ENCODE data around the gene FRMPD1.

FRMPD1 gene

DNA sequence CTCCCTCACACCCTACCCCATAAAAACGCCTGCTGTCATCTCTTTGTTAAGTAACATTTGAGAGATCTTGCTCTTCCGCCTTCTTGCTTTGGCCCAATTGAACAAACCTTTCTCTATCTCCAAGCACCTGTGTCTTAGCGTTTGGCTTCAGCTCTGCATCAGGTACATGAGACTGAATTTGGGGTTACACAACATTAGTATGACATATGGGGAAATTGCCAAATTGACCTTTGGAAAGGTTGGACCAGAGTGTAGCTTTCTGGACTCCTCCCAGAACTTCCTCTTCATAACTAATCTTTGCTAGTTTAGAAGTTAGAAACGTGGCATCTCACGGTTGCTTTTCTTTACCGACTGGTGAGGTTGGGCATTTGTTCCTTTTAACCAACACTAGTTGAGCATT, 137.6 kb downstream of the FRMPD1 start:
- no peak for DNase-seq

DNA sequence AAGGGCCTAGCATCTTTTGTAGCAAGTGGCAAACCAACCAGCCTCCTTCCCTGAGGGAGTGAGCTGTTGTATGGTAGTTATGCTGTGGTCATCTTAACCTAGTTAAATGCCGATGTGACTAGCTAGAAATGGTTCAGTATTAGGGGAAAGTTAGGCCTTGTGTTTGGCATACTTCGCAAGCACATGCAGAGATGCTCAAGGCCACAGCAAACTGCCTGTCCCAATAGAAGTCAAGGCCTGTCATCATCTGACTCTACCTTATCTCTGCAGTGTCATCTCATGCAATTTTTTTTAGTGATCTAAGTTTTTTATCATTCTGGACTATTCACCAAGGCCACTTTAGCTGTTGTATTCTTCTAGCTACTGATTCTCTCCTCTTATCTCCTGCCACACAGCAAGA, 139.3 kb downstream of the FRMPD1 start:
- DNase-seq = no peak

DNA sequence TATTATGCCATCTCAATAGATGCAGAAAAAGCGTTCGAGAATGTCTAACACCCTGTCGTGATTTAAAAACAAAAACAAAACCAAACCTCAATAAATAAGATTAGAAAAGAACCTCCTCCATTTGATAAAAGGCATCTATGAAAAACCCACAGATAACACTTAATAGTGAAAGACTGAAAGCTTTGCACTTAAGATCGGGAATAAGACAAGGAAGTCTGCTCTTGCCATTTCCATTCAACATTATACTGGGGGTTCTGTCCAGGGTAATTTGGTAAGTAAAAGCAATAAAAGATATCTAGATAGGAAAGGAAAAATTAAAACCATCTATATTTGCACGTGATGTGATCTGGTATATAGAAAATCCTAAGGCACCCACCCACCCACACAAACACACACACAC, 141.4 kb downstream of the FRMPD1 start:
- DNase-seq = no peak

DNA sequence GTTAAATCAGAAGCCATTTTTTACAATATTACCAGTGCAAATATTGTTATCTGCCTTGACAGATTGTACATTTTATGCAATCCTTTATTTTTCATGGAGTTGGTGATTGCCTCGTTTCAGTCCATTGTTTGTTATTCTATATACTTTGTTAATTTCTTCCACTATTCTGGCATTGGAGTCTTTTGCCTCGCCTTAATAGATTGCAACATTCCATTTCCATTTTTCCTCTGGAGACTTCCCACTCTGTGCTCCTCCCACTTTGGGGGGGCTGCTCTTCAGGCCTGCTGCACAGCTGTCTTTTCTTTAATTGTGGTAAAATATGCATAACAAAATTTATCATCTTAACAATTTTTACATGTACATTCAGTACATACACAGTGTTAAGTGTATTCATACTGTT, 145.5 kb downstream of the FRMPD1 start:
- DNase-seq = no peak

Data from fibroblast of skin of right quadriceps (primary cell).